AG04450 (cell line): Measurements from ENCODE around the gene KIF5A. TPM values are rescaled to one million over a fixed set of nuclear protein-coding genes. Genes with fewer than 3 reads are reported as not detected.
"Not testable (repeated sequence)": the region's sequence is repeated elsewhere in the genome, so short reads cannot be mapped to it uniquely, and the experiment has no call there.

ENCODE experiments used
- CTCF ChIA-PET: fragments of 300-600, 350-600 bp; formaldehyde crosslinking; extraction: SDS; loops from one replicate; lab custom pipeline; 2022; ENCODE audit warnings: antibody characterized with exemption, inconsistent platforms; lab: Charles Lee
- POLR2A ChIA-PET: fragments of 350-600 bp; formaldehyde crosslinking; extraction: SDS; loops from one replicate; lab custom pipeline; 2021; ENCODE audit warnings: antibody characterized with exemption, inconsistent platforms; lab: Yijun Ruan, JAX
- DNase-seq: peaks from one replicate; pipeline ENCODE4 v3.0.0-alpha.2; 2011; ENCODE audit warnings: low read depth, low spot score
- H3K27ac ChIP-seq: one replicate; pipeline ENCODE4 v1.5.1; 2012; ENCODE audit warnings: low read depth, low read length, control low read depth
- H3K27me3 ChIP-seq: one replicate; pipeline ENCODE4 v1.6.0; 2012; ENCODE audit warnings: low read length; ENCODE audit not compliant: control insufficient read depth, insufficient read depth
- H3K4me3 ChIP-seq: 2 replicates; pipeline ENCODE4 v1.5.1; 2011; ENCODE audit warnings: mild to moderate bottlenecking, low read depth, low read length, control low read depth
- H3K9me3 ChIP-seq: 2 replicates; pipeline ENCODE4 v1.5.1; 2012; ENCODE audit warnings: low read length; ENCODE audit not compliant: control insufficient read depth, insufficient read depth
- polyA plus RNA-seq: library from polyadenylated mRNA; depleted of rRNA; stranded (reverse); fragments of >200 nt; gene quantifications from 2 replicates; pipeline ENCODE4 v1.2.3, GENCODE V29; 2011
- TF ChIP-seq, protein P1 (sequence below): IDR thresholded peaks from 2 replicates; pipeline ENCODE4 v1.5.1; 2011; ENCODE audit warnings: low read depth, low read length, control low read depth, inconsistent platforms

KIF5A gene
- polyA plus RNA-seq, 1 experiment, result 0.45 TPM

DNA sequence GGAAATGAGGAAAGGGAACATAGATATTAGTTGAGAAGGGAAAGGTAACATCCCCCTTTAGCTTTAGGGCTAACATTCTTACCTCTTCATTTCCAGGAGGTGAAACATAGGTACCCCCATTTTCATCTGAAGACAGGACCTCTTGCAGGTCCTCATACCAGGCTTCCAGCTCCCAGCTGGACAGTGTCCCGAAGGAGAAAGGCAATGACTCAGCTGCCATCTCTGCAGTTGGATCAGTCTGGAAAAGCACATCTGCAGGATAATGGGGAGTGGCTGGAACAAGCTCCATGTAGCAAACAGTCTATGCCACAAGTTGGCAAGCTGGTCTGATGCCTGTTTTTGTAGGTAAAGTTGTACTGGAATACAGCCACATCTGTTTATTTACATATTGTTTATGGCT, 32.7 kb upstream of the KIF5A start:
- Histone ChIP-seq H3K9me3 (peaks cover 5% of the 10 kb centered on the region; the same call in 1 of the 2 replicates), H3K27me3 (no peaks in the 10 kb centered on the region), H3K27ac (no peak overlapping the region), H3K4me3 (peak overlapping the region; percentile 23; the same call in 1 of the 2 replicates)
- TF ChIP-seq, protein P1, sequence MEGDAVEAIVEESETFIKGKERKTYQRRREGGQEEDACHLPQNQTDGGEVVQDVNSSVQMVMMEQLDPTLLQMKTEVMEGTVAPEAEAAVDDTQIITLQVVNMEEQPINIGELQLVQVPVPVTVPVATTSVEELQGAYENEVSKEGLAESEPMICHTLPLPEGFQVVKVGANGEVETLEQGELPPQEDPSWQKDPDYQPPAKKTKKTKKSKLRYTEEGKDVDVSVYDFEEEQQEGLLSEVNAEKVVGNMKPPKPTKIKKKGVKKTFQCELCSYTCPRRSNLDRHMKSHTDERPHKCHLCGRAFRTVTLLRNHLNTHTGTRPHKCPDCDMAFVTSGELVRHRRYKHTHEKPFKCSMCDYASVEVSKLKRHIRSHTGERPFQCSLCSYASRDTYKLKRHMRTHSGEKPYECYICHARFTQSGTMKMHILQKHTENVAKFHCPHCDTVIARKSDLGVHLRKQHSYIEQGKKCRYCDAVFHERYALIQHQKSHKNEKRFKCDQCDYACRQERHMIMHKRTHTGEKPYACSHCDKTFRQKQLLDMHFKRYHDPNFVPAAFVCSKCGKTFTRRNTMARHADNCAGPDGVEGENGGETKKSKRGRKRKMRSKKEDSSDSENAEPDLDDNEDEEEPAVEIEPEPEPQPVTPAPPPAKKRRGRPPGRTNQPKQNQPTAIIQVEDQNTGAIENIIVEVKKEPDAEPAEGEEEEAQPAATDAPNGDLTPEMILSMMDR, result no peak
- ChIA-PET CTCF (interaction anchor here (0.6 to 1.8 kb wide), 3 partner anchors 42 to 176 kb away, joined by 3 to 6 read pairs (median 5); no protein-coding TSS in a partner anchor), POLR2A (no interaction called here)
- DNase-seq, result no peak

DNA sequence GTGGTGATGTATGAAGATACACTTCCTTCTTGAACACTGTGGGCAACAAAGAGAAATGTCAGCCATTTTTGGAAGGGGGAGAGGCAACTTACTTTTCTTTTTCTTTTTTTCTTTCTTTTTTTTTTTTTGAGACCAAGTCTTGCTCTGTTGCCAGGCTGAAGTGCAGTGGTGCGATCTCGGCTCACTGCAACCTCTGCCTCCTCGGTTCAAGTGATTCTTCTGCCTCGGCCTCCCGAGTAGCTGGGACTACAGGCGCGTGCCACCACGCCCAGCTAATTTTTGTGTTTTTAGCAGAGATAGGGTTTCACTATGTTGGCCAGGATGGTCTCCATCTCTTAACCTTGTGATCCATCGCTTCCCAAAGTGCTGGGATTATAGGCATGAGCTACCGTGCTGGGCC, 32.1 kb upstream of the KIF5A start:
- H3K4me3 ChIP-seq, result peak overlapping the region; percentile 100

DNA sequence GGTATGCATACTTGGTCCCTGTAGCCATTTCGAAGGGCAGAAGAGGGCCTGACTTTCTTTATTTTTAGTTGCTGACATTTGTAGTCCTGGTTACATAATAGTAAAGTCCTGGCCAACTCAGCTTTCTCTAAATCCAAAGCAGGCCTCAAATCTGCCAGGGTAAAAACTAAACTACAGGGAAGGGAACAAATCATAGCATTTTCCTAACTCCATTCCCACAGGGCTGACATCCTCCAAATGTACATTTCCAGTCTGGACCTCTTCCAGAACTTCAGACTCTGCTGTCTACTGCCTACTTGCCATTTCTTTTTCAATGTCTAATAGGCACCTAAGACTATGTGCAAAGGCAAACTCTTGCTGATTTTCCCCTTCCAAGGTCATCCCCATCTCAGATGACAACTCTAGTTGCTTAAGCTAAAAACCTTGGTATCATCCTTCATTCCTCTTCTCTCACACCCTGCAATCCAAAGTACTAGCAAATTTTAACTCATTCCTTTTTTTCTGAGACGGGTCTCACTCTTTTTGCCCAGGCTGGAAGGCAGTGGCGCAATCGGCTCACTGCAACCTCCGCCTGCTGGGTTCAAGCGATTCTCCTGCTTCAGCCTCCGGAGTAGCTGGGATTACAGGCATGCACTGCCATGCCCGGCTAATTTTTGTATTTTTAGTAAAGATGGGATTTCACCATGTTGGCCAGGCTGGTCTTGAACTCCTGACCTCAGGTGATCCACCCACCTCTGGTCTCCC, 31.5 kb upstream of the KIF5A start:
- Histone ChIP-seq H3K9me3 (peaks cover 5% of the 10 kb centered on the region; the same call in 1 of the 2 replicates), H3K27ac (peak overlapping the region; percentile 47), H3K4me3 (peak overlapping the region; percentile 100), H3K27me3 (no peaks in the 10 kb centered on the region)
- TF ChIP-seq, protein P1, result no peak
- POLR2A ChIA-PET, result interaction anchor here (0.6 to 0.7 kb wide), 2 partner anchors 212 to 1023 kb away, joined by 3 read pairs; no protein-coding TSS in a partner anchor
- CTCF ChIA-PET, result interaction anchor here (1.0 to 1.8 kb wide), 3 partner anchors 56 to 60 kb away, joined by 3 to 5 read pairs (median 4); partner anchors contain the start of gene GLI1
- no peak for DNase-seq

More for the DNA sequence above, 32.1 kb upstream of the KIF5A start:
- H3K27me3 ChIP-seq, DNase-seq, H3K9me3 ChIP-seq: not testable (repeated sequence)
- ChIA-PET CTCF (interaction anchor here (0.6 to 1.8 kb wide), 4 partner anchors 42 to 176 kb away, joined by 3 to 6 read pairs (median 4); no protein-coding TSS in a partner anchor), POLR2A (interaction anchor here (0.6 kb wide), 1 partner anchor 211 kb away, joined by 3 read pairs; no protein-coding TSS in a partner anchor)
- H3K27ac ChIP-seq, result peak overlapping the region; percentile 47

DNA sequence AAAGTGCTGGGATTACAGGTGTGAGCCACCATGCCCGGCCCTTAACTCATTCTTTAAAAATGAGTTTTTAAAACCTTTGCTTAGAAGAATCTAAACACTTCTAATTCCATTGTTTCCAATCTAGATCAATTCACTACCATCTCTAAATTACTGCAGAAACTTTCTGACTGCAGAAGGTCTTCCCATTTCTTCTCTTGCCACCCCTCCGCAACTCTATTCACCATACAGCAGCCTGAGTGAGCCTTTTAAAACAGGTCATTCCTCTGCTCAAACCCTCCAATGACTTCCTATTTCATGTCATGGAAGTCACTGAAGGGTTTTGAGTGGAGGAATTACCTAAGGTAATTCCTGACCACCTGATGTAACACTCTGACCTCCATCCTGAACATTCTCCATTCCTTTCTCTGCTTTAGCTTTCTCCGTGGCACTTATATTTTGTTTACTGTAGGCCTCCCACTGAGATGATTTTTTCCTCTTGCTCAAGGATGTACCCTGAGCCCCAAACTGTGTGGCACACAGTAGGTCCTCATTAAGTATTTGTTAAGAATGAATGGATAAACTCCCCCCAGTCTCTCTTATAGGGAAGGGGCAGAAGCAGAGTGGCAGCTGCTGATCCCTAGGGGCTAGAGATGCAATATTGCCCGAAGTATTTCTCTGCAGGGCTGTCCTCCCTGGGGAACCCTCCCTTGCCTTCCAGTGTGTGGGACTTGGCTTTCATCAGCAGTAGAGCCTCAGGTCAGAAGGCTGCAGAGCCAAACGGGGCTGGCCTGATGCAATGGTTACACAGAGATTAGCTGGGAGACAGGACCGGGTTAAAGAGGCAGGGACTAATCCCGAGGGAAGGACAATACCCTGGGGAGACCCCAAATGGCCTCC, 30.7 kb upstream of the KIF5A start:
- H3K9me3 ChIP-seq, result peaks cover 5% of the 10 kb centered on the region; the same call in 1 of the 2 replicates
- peak overlapping the region; percentile 100 for H3K4me3 ChIP-seq
- POLR2A ChIA-PET, result interaction anchor here (1.0 to 1.5 kb wide), 2 partner anchors 44 to 60 kb away, joined by 3 to 4 read pairs; no protein-coding TSS in a partner anchor
- CTCF ChIA-PET, result interaction anchor here (1.0 kb wide), 1 partner anchor 60 kb away, joined by 4 read pairs; the partner anchor contains the start of gene GLI1
- TF ChIP-seq, protein P1, result no peak
- H3K27ac ChIP-seq, result peak overlapping the region; percentile 98
- H3K27me3 ChIP-seq, result no peaks in the 10 kb centered on the region
- DNase-seq, result no peak

DNA sequence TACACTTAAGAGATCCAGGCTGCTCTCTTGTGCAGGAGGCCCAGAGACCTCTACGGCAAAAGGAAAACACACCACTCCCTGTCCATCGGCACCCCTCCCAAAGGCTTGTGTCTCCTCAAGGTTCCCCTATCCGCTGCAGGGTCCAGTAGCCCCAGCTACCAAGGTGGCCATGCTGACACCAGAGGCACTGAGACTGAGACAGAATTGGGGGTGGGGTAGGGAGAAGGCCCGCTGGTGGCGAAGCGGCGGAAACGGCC, 30.1 kb upstream of the KIF5A start:
- DNase-seq, result no peak
- POLR2A ChIA-PET, result interaction anchor here (0.7 to 1.5 kb wide), 7 partner anchors 18 to 91 kb away, joined by 3 to 10 read pairs (median 4); partner anchors contain the start of genes ARHGEF25 and DCTN2
- CTCF ChIA-PET, result interaction anchor here (1.0 kb wide), 1 partner anchor 61 kb away, joined by 4 read pairs; the partner anchor contains the start of gene GLI1

More for the DNA sequence above, 30.1 kb upstream of the KIF5A start:
- Histone ChIP-seq H3K27me3 (no peaks in the 10 kb centered on the region), H3K9me3 (peaks cover 5% of the 10 kb centered on the region; the same call in 1 of the 2 replicates), H3K27ac (peak overlapping the region; percentile 98), H3K4me3 (peak overlapping the region; percentile 100)
- TF ChIP-seq, protein P1, result no peak
